NT2/D1 (cell line): Measurements from ENCODE around the gene ZNF91.

Experiments used
- SUZ12 ChIP-seq: IDR thresholded peaks from 2 replicates; pipeline ENCODE4 v1.6.1; 2011; ENCODE audit not compliant: insufficient read length, insufficient read depth; ENCODE audit errors: extremely low read depth
- YY1 ChIP-seq: IDR thresholded peaks from 2 replicates; pipeline ENCODE4 v1.6.1; 2011; ENCODE audit not compliant: insufficient read length, insufficient read depth
- ZNF274 ChIP-seq: IDR thresholded peaks from 2 replicates; pipeline ENCODE4 v1.6.1; 2011; ENCODE audit warnings: mild to moderate bottlenecking, low read depth, low read length

DNA sequence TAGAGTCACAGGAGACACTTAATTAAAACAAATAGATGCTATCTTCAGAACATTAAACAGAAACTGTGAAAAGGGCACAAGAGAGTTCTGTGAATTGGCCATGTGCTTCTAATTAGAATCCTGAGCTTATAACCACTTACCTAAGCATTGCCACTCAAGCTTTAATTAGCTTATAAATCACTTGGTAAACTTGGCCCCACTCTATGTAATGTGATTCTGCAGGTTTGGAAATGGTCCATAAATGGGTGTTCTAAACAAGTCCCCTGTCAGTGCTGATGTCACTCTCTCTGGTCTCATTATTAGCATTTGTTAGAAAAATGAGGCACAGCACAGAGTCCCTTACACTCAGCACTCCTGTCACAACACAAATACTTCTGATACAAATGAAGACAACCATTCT is 18.0 kb downstream of the ZNF91 start:
- TF ChIP-seq SUZ12 (no peak), ZNF274 (no peak), YY1 (no peak)
